Right lobe of liver (tissue), 6 donors: Measurements from ENCODE around the gene SMAD1. TPM values are rescaled to one million over a fixed set of nuclear protein-coding genes. Genes with fewer than 3 reads are reported as not detected.

Experiments used
- ATAC-seq, 4 donors: fragments of 200-7000 bp; cut with Tn5 transposase; one replicate each; pipeline ENCODE4 v1.9.1; 2020; ENCODE audit warnings: mild to moderate bottlenecking in 4 of 4, moderate library complexity in 4 of 4
- DNase-seq, 3 donors: peaks; one replicate each; pipeline ENCODE4 v3.0.0-alpha.2; 2020
- H3K27ac ChIP-seq, 3 donors: fragments of 200-600 bp; one replicate each; pipeline ENCODE4 v1.8.0; 2022
- H3K27me3 ChIP-seq, 2 donors: fragments of 200-600 bp; one replicate each; pipeline ENCODE4 v1.8.0; 2022
- H3K36me3 ChIP-seq, 4 donors: fragments of 200-600 bp; sonication (generic) in 1 of 4; one replicate each; pipeline versions ENCODE4 v1.5.1 to v1.8.0; 2017 to 2022; ENCODE audit warnings: control low read depth in 1 of 4
- H3K4me1 ChIP-seq, 4 donors: fragments of 200-600 bp; sonication (generic) in 1 of 4; one replicate each; pipeline versions ENCODE4 v1.5.1 to v1.8.0; 2017 to 2022; ENCODE audit warnings: control low read depth in 1 of 4
- H3K4me3 ChIP-seq, 3 donors: fragments of 200-600 bp; one replicate each; pipeline ENCODE4 v1.8.0; 2022
- H3K9me3 ChIP-seq, 4 donors: fragments of 200-600 bp; sonication (generic) in 1 of 4; one replicate each; pipeline versions ENCODE4 v1.5.1 to v1.8.0; 2017 to 2022; ENCODE audit warnings: control low read depth in 1 of 4
- POLR2A ChIP-seq: fragments of 450-650 bp; IDR thresholded peaks from one replicate; pipeline ENCODE4 v1.6.1; 2017; ENCODE audit warnings: antibody characterized with exemption, mild to moderate bottlenecking
- WGBS: methylation state at CpG from one replicate; pipeline ENCODE4 v1.1.6; 2018; ENCODE audit warnings: low coverage, low lambda C conversion rate; ENCODE audit not compliant: insufficient coverage; ENCODE audit errors: missing lambda C conversion rate; 5-methylcytosine and 5-hydroxymethylcytosine counted together
- intact Hi-C, 2 donors: fragments of 100-400 bp; cut with DNase I; formaldehyde crosslinking; loops; one replicate each; pipeline versions ENCODE4 v1.11.2 to v1.14.1; 2022
- total RNA-seq, 6 experiments: library from RNA; depleted of rRNA in 2 of 6; stranded (reverse); fragments of >200 nt in 2 of 6; fragmentation: NEBNext Ultra II Directional in 3 of 6; extraction: Animal tissue kit (Norgen Biotek cat#: 25700) in 3 of 6; gene quantifications; one replicate each; pipeline versions ENCODE4 v1.1.0 to v1.2.4, GENCODE V29; 2016 to 2023
- TF ChIP-seq, protein P1 (sequence below), 4 donors: fragments of 200-600 bp in 3 of 4; fragments of 450-650 bp in 1 of 4; IDR thresholded peaks; one replicate each; pipeline versions ENCODE4 v1.5.1 to v1.8.0; 2016 to 2022; ENCODE audit warnings: antibody characterized with exemption in 4 of 4, mild to moderate bottlenecking in 2 of 4
- donor health status: DM: no; HTN: yes; CAD: no.
- donor health status: DM: no; HTN: no; CAD: no.
- donor health status: DM: no; HTN: no; CAD: no.
- donor health status: DM: no; HTN: yes; CAD: no.
- donor health status: DM: no; HTN: yes; CAD: no.

The SMAD1 gene
- total RNA-seq, 6 experiments from 2014 or later = 12.4 to 30.5 (median 18.4) TPM

GRCh38 chr4:145536044-145536443 lies 54.4 kb downstream of the SMAD1 start:
- no peaks in the 10 kb centered on the region for H3K4me1 ChIP-seq
- intact Hi-C loops = no loop called here
- no peak for TF ChIP-seq POLR2A
- TF ChIP-seq, protein P1, sequence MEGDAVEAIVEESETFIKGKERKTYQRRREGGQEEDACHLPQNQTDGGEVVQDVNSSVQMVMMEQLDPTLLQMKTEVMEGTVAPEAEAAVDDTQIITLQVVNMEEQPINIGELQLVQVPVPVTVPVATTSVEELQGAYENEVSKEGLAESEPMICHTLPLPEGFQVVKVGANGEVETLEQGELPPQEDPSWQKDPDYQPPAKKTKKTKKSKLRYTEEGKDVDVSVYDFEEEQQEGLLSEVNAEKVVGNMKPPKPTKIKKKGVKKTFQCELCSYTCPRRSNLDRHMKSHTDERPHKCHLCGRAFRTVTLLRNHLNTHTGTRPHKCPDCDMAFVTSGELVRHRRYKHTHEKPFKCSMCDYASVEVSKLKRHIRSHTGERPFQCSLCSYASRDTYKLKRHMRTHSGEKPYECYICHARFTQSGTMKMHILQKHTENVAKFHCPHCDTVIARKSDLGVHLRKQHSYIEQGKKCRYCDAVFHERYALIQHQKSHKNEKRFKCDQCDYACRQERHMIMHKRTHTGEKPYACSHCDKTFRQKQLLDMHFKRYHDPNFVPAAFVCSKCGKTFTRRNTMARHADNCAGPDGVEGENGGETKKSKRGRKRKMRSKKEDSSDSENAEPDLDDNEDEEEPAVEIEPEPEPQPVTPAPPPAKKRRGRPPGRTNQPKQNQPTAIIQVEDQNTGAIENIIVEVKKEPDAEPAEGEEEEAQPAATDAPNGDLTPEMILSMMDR (IDR thresholded peaks at IDR 0.05) = no peak
- ATAC-seq (no peak), DNase-seq (no peak)
- no peaks in the 10 kb centered on the region for H3K36me3 ChIP-seq
- no peaks in the 10 kb centered on the region for H3K9me3 ChIP-seq
- 100% methylated on average over 2 of the region's 2 CpGs for WGBS
- no peak overlapping the region for H3K4me3 ChIP-seq
- H3K27me3 ChIP-seq = no peaks in the 10 kb centered on the region
- no peak overlapping the region for H3K27ac ChIP-seq

GRCh38 chr4:145538596-145538995 lies 56.9 kb downstream of the SMAD1 start:
- DNase-seq (no peak), ATAC-seq (no peak)
- intact Hi-C loops = no loop called here
- WGBS = 75% methylated on average over 1 of the region's 1 CpG
- Histone ChIP-seq H3K27ac (no peak overlapping the region), H3K36me3 (peaks cover 0 to 9% (median 0%) of the 10 kb centered on the region in 4 donors), H3K4me3 (no peak overlapping the region), H3K9me3 (no peaks in the 10 kb centered on the region), H3K4me1 (no peaks in the 10 kb centered on the region), H3K27me3 (no peaks in the 10 kb centered on the region)
- TF ChIP-seq POLR2A = no peak
- TF ChIP-seq, protein P1 (IDR thresholded peaks at IDR 0.05) = no peak

DNA sequence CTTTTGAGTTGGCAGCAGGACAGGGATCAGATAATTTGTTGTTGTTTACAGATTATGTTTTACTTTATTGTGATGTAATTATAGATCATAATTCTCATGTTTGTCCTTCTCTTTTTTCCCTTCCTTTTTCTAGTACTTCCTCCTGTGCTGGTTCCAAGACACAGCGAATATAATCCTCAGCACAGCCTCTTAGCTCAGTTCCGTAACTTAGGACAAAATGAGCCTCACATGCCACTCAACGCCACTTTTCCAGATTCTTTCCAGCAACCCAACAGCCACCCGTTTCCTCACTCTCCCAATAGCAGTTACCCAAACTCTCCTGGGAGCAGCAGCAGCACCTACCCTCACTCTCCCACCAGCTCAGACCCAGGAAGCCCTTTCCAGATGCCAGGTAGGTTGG lies 58.0 kb downstream of the SMAD1 start:
- TF ChIP-seq, protein P1 (IDR thresholded peaks at IDR 0.05) = no peak
- no peak for TF ChIP-seq POLR2A
- DNase-seq = no peak
- Histone ChIP-seq H3K4me1 (no peaks in the 10 kb centered on the region), H3K27me3 (no peaks in the 10 kb centered on the region), H3K36me3 (peaks cover 0 to 9% (median 0%) of the 10 kb centered on the region in 4 donors), H3K4me3 (no peak overlapping the region), H3K27ac (no peak overlapping the region), H3K9me3 (no peaks in the 10 kb centered on the region)
- peak in 1 of 4 donors; percentile 26 for ATAC-seq
- WGBS = no CpG with 5 or more reads among the region's 4 CpGs
- intact Hi-C loops = no loop called here

GRCh38 chr4:145540235-145540634 lies 58.6 kb downstream of the SMAD1 start:
- no peak overlapping the region for H3K4me3 ChIP-seq
- H3K27me3 ChIP-seq = no peaks in the 10 kb centered on the region
- intact Hi-C loops = no loop called here
- H3K9me3 ChIP-seq = no peaks in the 10 kb centered on the region
- 57% methylated on average over 3 of the region's 3 CpGs for WGBS
- ATAC-seq (no peak), DNase-seq (no peak)
- TF ChIP-seq, protein P1 (IDR thresholded peaks at IDR 0.05) = no peak
- no peak for TF ChIP-seq POLR2A
- no peaks in the 10 kb centered on the region for H3K4me1 ChIP-seq
- H3K27ac ChIP-seq = no peak overlapping the region
- peaks cover 0 to 9% (median 0%) of the 10 kb centered on the region in 4 donors for H3K36me3 ChIP-seq

DNA sequence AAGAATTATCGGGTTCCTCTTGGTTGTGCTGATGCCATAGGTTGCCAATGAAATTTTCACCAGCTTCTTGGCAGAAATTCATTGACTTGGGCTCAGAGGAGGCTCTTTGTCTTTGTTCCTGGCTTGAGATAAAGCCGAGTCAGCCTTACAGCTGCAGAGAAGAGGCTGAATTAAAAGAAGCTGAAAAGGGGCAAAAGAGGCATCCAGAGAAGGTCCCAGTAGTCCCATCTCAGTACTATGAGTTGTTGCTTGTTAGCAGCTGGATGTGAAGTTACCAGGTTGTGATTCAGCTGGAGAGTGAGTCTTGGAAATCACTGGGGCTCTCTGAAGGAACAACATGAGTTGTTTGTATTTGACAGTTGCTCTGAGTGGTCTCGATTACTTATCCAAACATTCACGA lies 59.7 kb downstream of the SMAD1 start:
- no peaks in the 10 kb centered on the region for H3K4me1 ChIP-seq
- no peak overlapping the region for H3K4me3 ChIP-seq
- intact Hi-C loops = no loop called here
- DNase-seq = no peak
- no peak for TF ChIP-seq POLR2A
- TF ChIP-seq, protein P1 (IDR thresholded peaks at IDR 0.05) = no peak
- no peaks in the 10 kb centered on the region for H3K27me3 ChIP-seq
- ATAC-seq = no peak
- H3K27ac ChIP-seq = no peak overlapping the region
- no peaks in the 10 kb centered on the region for H3K9me3 ChIP-seq
- WGBS = 81% methylated on average over 4 of the region's 4 CpGs
- peaks cover 0 to 16% (median 0%) of the 10 kb centered on the region in 4 donors for H3K36me3 ChIP-seq
